DND-41 (cell line): Measurements from ENCODE around the gene TMEM232.

Experiments used
- CTCF ChIP-seq: IDR thresholded peaks from 2 replicates; pipeline ENCODE4 v1.5.1; 2012; ENCODE audit warnings: borderline replicate concordance, low read length, moderate library complexity, mild to moderate bottlenecking; ENCODE audit not compliant: poor library complexity, severe bottlenecking; ENCODE audit errors: extremely low read depth
- EZH2 ChIP-seq: IDR thresholded peaks from 3 replicates; pipeline ENCODE4 v1.6.1; 2012; ENCODE audit warnings: borderline replicate concordance, low read depth, mild to moderate bottlenecking, moderate library complexity, low read length, inconsistent platforms; ENCODE audit not compliant: severe bottlenecking

- TF ChIP-seq CTCF = no peak
- no peak for TF ChIP-seq EZH2
These were observed 324.6 kb downstream of the TMEM232 start for GRCh38 chr5:110401881-110402280.
